Measurements from ENCODE around the gene ENG.

The ENG gene

DNA sequence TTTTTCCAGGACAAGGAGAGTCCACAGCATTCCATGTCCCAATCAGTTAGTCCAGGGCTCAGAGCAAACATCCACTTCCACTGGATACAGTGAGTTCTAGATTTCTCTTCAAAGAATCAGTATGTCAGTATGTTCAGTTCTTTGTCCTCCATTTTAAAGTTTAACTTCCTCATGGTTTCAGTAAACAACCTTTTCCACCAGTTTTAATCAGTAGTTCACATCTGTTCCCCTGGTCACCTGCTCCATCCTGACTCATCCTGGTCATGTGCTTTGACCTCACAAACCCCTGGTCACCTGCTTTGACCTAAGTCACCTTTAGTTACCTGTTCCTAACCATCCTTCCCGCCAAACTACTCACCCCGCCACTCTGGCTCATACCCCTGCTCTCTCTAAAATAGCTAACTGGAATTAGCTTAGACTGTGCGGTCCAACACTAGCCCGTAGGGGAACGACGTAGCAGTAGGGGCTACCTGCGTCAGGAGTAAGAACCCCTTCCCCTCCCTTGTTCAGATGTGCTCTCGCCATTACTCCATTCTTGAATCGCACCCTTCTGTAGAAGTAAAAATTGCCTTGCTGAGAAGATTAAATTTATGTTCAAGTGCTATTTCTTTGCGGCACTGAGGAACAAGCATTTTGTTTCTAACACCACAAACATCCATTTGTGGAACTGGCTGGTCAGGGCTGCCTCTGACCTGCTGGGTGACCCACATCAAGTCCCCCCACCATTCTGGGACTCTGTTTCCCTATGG lies 5.5 kb downstream of the ENG start:
- H3K27ac ChIP-seq (ENCODE audit: low read length), result no peak overlapping the region
- ATAC-seq (ENCODE audit: insufficient read depth, low read depth) (no peak), DNase-seq (no peak)
- H3K9me3 ChIP-seq (ENCODE audit: insufficient read depth, low read length, severe bottlenecking), result peaks cover 7% of the 10 kb centered on the region
- no peak overlapping the region for H2AFZ ChIP-seq (ENCODE audit: low read depth, low read length)
- H3K4me2 ChIP-seq (ENCODE audit: insufficient read depth, low read length), result no peak overlapping the region
- H3K79me2 ChIP-seq (ENCODE audit: insufficient read depth, low read length), result no peaks in the 10 kb centered on the region
- no peak overlapping the region for H3K4me3 ChIP-seq (ENCODE audit: low read depth in 1 of 2, low read length in 2 of 2)
- no peaks in the 10 kb centered on the region for H3K27me3 ChIP-seq (ENCODE audit: insufficient read depth, low read length, poor library complexity)
- no peaks in the 10 kb centered on the region for H3K36me3 ChIP-seq (ENCODE audit: insufficient read depth, low read length)
- no peak overlapping the region for H3K9ac ChIP-seq (ENCODE audit: low read depth, low read length)
- no peaks in the 10 kb centered on the region for H3K4me1 ChIP-seq (ENCODE audit: insufficient read depth, low read length)
- no peaks in the 10 kb centered on the region for H4K20me1 ChIP-seq (ENCODE audit: insufficient read depth, low read length)
- TF ChIP-seq EZH2 (IDR thresholded peaks at IDR 0.05; ENCODE audit: borderline replicate concordance, low read depth, low read length, severe bottlenecking), result no peak
- TF ChIP-seq, protein P1, sequence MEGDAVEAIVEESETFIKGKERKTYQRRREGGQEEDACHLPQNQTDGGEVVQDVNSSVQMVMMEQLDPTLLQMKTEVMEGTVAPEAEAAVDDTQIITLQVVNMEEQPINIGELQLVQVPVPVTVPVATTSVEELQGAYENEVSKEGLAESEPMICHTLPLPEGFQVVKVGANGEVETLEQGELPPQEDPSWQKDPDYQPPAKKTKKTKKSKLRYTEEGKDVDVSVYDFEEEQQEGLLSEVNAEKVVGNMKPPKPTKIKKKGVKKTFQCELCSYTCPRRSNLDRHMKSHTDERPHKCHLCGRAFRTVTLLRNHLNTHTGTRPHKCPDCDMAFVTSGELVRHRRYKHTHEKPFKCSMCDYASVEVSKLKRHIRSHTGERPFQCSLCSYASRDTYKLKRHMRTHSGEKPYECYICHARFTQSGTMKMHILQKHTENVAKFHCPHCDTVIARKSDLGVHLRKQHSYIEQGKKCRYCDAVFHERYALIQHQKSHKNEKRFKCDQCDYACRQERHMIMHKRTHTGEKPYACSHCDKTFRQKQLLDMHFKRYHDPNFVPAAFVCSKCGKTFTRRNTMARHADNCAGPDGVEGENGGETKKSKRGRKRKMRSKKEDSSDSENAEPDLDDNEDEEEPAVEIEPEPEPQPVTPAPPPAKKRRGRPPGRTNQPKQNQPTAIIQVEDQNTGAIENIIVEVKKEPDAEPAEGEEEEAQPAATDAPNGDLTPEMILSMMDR (IDR thresholded peaks at IDR 0.05; ENCODE audit: borderline replicate concordance, extremely low read depth, low read length, poor library complexity, severe bottlenecking), result no peak

DNA sequence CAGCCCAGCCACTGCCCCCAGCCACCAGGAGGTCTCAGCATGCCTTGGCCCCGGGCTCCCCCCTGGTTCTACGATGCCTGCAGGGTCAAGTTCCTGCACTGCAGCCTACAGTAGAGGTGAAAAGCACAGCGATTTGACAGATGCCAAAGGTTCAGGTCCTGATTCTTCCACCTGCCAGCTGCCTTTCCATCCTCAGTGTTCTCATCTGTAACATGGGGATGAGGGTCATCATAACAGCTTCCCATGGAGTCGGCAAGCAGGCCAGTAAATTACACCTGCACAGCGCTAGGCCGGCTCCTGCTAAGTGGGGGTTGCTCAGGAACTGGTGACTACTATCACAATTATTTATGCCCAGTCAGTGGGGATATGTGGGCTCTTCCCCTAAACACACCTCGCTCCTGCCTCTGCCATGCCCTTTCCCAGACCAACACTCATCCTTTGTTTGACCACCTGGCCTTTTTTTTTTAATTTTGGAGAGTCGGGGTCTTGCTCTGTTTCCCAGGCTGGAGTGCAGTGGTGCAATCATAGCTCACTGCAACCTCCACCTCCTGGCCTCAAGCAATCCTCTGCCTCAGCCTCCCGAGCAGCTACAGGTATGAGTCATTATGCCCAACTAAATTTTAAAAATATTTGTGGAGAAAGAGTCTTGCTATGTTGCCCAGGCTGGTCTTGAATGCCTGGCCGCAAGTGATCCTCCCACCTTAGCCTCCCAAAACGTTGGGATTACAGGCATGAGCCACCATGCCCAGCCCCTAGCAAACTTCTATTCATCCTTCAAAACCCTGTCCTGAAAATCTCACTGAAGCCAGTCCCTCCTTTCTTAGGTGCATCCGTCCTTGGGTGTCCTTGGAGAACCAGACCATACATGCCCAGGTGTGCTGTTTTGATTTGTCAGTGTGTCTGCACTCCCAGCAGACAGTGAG lies 6.4 kb downstream of the ENG start:
- no peak overlapping the region for H3K4me2 ChIP-seq (ENCODE audit: insufficient read depth, low read length)
- no peaks in the 10 kb centered on the region for H3K4me1 ChIP-seq (ENCODE audit: insufficient read depth, low read length)
- DNase-seq (no peak), ATAC-seq (ENCODE audit: insufficient read depth, low read depth) (no peak)
- H2AFZ ChIP-seq (ENCODE audit: low read depth, low read length), result no peak overlapping the region
- H4K20me1 ChIP-seq (ENCODE audit: insufficient read depth, low read length), result no peaks in the 10 kb centered on the region
- no peak overlapping the region for H3K9ac ChIP-seq (ENCODE audit: low read depth, low read length)
- no peak overlapping the region for H3K27ac ChIP-seq (ENCODE audit: low read length)
- TF ChIP-seq, protein P1 (IDR thresholded peaks at IDR 0.05; ENCODE audit: borderline replicate concordance, extremely low read depth, low read length, poor library complexity, severe bottlenecking), result no peak
- no peak for TF ChIP-seq EZH2 (IDR thresholded peaks at IDR 0.05; ENCODE audit: borderline replicate concordance, low read depth, low read length, severe bottlenecking)
- no peaks in the 10 kb centered on the region for H3K27me3 ChIP-seq (ENCODE audit: insufficient read depth, low read length, poor library complexity)
- H3K79me2 ChIP-seq (ENCODE audit: insufficient read depth, low read length), result no peaks in the 10 kb centered on the region
- H3K36me3 ChIP-seq (ENCODE audit: insufficient read depth, low read length), result no peaks in the 10 kb centered on the region
- H3K9me3 ChIP-seq (ENCODE audit: insufficient read depth, low read length, severe bottlenecking), result peaks cover 7% of the 10 kb centered on the region
- no peak overlapping the region for H3K4me3 ChIP-seq (ENCODE audit: low read depth in 1 of 2, low read length in 2 of 2)

DNA sequence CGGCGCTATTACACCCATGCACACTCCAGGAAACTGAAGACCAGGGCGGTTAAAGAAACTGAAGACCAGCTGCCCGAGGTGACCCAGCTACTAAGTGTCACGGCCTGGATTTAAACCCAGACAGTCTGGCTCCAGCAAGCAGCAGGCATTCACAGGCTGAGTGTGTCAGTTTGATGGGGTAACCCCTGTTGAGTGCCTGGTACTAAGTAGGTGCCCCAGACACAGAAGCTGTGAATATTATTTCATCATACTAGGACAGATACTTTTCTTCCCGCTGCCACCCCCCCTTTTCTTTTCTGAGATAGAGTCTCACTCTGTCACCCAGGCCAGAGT lies 7.3 kb downstream of the ENG start:
- Histone ChIP-seq H2AFZ (ENCODE audit: low read depth, low read length) (no peak overlapping the region), H4K20me1 (ENCODE audit: insufficient read depth, low read length) (no peaks in the 10 kb centered on the region), H3K36me3 (ENCODE audit: insufficient read depth, low read length) (no peaks in the 10 kb centered on the region), H3K79me2 (ENCODE audit: insufficient read depth, low read length) (no peaks in the 10 kb centered on the region), H3K4me3 (ENCODE audit: low read depth in 1 of 2, low read length in 2 of 2) (no peak overlapping the region), H3K27me3 (ENCODE audit: insufficient read depth, low read length, poor library complexity) (no peaks in the 10 kb centered on the region), H3K9me3 (ENCODE audit: insufficient read depth, low read length, severe bottlenecking) (peaks cover 7% of the 10 kb centered on the region), H3K4me1 (ENCODE audit: insufficient read depth, low read length) (no peaks in the 10 kb centered on the region), H3K4me2 (ENCODE audit: insufficient read depth, low read length) (no peak overlapping the region), H3K9ac (ENCODE audit: low read depth, low read length) (no peak overlapping the region), H3K27ac (ENCODE audit: low read length) (no peak overlapping the region)
- DNase-seq (no peak), ATAC-seq (ENCODE audit: insufficient read depth, low read depth) (no peak)
- TF ChIP-seq, protein P1 (IDR thresholded peaks at IDR 0.05; ENCODE audit: borderline replicate concordance, extremely low read depth, low read length, poor library complexity, severe bottlenecking), result no peak
- TF ChIP-seq EZH2 (IDR thresholded peaks at IDR 0.05; ENCODE audit: borderline replicate concordance, low read depth, low read length, severe bottlenecking), result no peak

Data from DND-41 (cell line).